ENCODE data around the gene MBOAT7.

DNA sequence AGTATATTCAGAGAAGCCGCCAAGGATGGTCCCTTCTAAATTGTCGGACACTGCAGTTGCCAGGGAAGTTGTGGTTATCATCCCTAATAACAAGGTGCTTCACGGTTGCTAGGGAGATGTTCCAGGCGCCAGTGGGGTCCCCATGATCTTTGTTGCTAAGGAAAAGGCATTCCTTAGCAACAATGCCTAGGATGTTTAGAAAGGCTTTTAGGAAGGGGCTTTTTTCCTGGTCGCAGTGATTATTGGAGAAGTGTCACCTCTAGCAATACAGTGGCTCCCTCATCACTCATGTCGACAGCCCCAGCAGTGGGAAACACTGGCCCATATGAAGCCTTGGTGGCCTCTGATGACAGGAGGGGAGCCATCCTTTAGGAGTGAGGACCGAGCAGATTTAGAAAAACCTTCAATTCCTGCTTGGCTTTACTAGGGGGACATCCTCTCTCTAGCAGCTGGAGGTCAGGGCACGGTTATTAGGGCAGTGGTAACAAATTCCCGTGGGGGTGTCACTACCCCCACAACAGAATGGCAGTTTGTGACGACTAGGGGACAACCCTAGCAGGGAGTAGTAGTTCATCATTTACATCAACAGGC, 10.0 kb downstream of the MBOAT7 start:
- TF ChIP-seq, protein P1, sequence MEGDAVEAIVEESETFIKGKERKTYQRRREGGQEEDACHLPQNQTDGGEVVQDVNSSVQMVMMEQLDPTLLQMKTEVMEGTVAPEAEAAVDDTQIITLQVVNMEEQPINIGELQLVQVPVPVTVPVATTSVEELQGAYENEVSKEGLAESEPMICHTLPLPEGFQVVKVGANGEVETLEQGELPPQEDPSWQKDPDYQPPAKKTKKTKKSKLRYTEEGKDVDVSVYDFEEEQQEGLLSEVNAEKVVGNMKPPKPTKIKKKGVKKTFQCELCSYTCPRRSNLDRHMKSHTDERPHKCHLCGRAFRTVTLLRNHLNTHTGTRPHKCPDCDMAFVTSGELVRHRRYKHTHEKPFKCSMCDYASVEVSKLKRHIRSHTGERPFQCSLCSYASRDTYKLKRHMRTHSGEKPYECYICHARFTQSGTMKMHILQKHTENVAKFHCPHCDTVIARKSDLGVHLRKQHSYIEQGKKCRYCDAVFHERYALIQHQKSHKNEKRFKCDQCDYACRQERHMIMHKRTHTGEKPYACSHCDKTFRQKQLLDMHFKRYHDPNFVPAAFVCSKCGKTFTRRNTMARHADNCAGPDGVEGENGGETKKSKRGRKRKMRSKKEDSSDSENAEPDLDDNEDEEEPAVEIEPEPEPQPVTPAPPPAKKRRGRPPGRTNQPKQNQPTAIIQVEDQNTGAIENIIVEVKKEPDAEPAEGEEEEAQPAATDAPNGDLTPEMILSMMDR (IDR thresholded peaks at IDR 0.05; ENCODE audit: extremely low read depth in 1 of 2, insufficient read depth in 1 of 2, low read depth in 1 of 2, low read length in 2 of 2): no peak
- TF ChIP-seq POLR2A (IDR thresholded peaks at IDR 0.05; ENCODE audit: low read depth, low read length) (no peak), POLR2AphosphoS5 (IDR thresholded peaks at IDR 0.05; ENCODE audit: insufficient read depth, low read depth, low read length) (no peak), FOS (IDR thresholded peaks at IDR 0.05; ENCODE audit: borderline replicate concordance, insufficient read depth, low read length) (no peak), EZH2 (IDR thresholded peaks at IDR 0.05; ENCODE audit: borderline replicate concordance, low read depth, low read length, severe bottlenecking) (no peak), JUN (IDR thresholded peaks at IDR 0.05; ENCODE audit: borderline replicate concordance, insufficient read depth, insufficient read length, low read depth) (no peak), MYC (IDR thresholded peaks at IDR 0.05; ENCODE audit: low read depth, low read length) (no peak), GATA2 (IDR thresholded peaks at IDR 0.05; ENCODE audit: insufficient read depth, insufficient read length, low read depth, low read length) (no peak)
- TF ChIP-seq, protein P2, sequence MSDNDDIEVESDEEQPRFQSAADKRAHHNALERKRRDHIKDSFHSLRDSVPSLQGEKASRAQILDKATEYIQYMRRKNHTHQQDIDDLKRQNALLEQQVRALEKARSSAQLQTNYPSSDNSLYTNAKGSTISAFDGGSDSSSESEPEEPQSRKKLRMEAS (IDR thresholded peaks at IDR 0.05; ENCODE audit: insufficient read depth, insufficient read length): no peak
